GM19025 (cell line): ENCODE measurements around the gene OR5L2.
"Not testable (repeated sequence)": the region's sequence is repeated elsewhere in the genome, so short reads cannot be mapped to it uniquely, and the experiment has no call there.

ENCODE experiments used
- ATAC-seq: cut with Tn5 transposase; IDR thresholded peaks from one replicate; pipeline ENCODE4 v1.9.1; 2021; ENCODE audit warnings: mild to moderate bottlenecking, low read depth, moderate library complexity; ENCODE audit not compliant: unreplicated experiment

OR5L2 gene

DNA sequence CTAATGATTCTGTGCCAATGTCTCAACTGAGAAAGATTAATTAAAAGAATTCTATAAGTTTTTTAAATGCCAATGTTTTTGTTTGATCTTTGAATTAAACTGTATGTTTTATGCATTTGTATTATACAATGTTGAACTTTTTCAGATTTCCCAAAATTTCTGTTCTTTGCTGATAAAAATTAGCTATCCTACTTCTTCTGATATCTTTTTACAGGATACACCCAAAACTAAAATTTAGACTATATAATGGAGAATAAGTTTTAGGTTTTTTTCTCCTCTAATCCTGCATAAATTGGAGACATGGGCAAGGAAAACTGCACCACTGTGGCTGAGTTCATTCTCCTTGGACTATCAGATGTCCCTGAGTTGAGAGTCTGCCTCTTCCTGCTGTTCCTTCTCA is at the start of gene OR5L2:
Gene OR5L2, plus strand, starts transcription at position 301 of the 400 bp plus-strand sequence. Its CDS starts 0 bp downstream, at position 301.
- ATAC-seq, result no peak

DNA sequence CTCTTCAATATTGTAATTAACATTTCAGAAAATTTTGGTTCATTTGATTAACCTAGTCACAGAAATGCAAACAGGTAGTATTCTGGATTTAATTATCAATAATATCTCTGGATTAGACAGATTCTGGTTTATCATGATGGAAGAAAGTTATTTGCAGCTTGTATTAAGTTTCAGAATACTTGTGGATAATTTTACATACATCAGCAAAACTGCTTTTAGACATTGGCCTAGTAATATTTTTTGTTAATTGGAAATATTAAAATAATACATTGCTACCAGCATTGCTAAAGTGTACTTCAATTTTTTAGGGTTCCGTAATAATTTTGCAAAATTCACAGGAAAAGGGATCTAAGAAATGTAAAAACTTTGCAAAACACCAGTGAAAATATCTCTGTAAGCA is 35.4 kb upstream of the OR5L2 start:
- no peak for ATAC-seq

GRCh38 chr11:55793321-55793720 is 33.7 kb upstream of the OR5L2 start:
- ATAC-seq, result no peak

- ATAC-seq, result no peak
These were observed 31.8 kb upstream of the OR5L2 start, which contains the start of gene OR5D14 for GRCh38 chr11:55795256-55795655. OR5D14 (plus strand) TSS chr11:55795556; CDS start chr11:55795556, 0 bp downstream.

GRCh38 chr11:55806248-55806647 is 20.8 kb upstream of the OR5L2 start:
- no peak for ATAC-seq

DNA sequence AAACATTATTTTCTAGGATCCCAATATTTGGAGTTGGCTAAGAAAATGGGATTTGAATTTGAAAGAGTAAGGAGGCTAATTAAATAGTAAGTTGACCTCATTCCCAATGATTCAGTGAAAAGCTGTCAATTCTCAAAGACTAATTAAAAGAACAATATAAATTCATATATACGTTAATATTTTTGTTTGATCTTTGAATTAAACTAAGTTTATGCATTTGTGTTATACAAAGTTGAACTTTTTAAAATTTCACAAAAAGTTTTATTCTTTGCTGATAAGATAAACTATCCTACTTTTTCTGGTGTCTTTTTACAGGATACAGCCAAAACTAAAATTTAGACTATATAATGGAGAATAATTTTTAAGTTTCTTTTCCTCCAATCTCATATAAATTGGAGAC is 16.0 kb upstream of the OR5L2 start, which contains the start of gene OR5L1:
Gene OR5L1, plus strand, starts transcription at position 301 of the 400 bp plus-strand sequence. CDS start 100 bp downstream, outside the sequence.
- no peak for ATAC-seq

- no peak for ATAC-seq
These were observed 7.7 kb upstream of the OR5L2 start, which contains the start of gene OR5D18 for GRCh38 chr11:55819330-55819729. OR5D18 (plus strand) TSS chr11:55819630; CDS start chr11:55819630, 0 bp downstream.

GRCh38 chr11:55838452-55838851 is 11.4 kb downstream of the OR5L2 start, which contains the start of gene OR5D16:
OR5D16 (plus strand) TSS chr11:55838752; CDS start chr11:55838752, 0 bp downstream.
- ATAC-seq, result no peak

DNA sequence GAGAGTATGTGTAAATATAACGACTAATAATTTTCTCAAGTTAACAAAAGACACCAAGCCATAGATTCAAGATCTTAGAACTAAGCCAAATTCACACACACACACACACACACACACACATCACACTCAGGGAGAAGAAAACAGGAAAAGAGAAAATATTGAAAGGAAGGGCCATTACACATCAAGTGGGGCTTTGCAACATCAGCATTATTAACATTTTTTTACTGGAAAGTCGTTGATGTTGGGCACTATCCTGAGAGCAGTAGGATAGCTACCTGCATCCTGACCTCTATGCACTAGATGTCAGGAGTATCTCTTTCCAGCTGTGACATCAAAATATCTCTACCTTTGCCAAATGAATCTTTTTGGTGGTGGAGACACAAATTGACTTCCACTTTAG is 20.4 kb downstream of the OR5L2 start:
- no peak for ATAC-seq

GRCh38 chr11:55849037-55849436 is 22.0 kb downstream of the OR5L2 start:
- ATAC-seq, result no peak

- ATAC-seq, result no peak
These were observed 25.1 kb downstream of the OR5L2 start for GRCh38 chr11:55852141-55852540.

GRCh38 chr11:55854704-55855103 is 27.7 kb downstream of the OR5L2 start:
- no peak for ATAC-seq

DNA sequence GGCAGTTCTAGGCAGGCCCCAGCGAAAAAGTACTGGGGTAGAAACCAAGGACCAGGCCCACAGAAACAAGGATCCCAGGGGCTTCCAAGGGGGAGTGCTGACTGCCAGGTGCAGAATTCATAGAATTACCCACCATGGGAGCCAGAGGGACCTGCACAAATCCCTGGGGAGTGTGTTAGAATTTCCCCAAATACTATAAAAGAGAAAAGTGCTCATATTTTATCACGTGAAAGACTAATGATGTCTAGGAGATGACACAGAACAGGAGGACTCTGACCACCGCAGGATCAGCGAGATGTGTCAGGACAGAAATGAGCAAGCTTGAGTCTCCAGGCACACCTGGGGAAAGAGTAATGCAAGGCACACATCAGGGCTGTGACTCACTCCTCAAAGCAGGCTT is 40.3 kb downstream of the OR5L2 start:
- ATAC-seq, result not testable (repeated sequence)

- ATAC-seq, result not testable (repeated sequence)
These were observed 45.7 kb downstream of the OR5L2 start for GRCh38 chr11:55872731-55873130.

DNA sequence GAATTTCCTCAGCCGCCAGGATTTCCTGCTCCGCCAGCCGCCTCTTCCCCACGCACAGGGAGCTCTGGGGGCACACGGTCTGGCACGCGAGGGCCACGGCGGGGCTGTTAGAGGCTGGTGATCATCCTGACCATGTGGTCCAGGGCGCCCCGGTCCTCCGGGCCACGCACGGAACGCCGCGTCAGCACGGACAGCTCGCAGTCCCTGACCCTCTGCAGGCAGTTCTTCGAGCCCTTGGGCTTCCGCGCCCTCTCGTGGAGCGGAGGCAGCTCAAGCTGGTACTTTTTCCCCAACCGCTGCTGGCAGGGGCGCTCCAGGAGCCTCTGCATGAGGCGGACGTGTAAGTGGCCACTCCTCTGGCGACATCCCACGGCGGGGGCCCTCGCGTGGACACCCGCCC is 46.1 kb downstream of the OR5L2 start:
- not testable (repeated sequence) for ATAC-seq
